ENCODE data around the gene BPTF.
"Not testable (repeated sequence)": the region's sequence is repeated elsewhere in the genome, so short reads cannot be mapped to it uniquely, and the experiment has no call there.

The BPTF gene

DNA sequence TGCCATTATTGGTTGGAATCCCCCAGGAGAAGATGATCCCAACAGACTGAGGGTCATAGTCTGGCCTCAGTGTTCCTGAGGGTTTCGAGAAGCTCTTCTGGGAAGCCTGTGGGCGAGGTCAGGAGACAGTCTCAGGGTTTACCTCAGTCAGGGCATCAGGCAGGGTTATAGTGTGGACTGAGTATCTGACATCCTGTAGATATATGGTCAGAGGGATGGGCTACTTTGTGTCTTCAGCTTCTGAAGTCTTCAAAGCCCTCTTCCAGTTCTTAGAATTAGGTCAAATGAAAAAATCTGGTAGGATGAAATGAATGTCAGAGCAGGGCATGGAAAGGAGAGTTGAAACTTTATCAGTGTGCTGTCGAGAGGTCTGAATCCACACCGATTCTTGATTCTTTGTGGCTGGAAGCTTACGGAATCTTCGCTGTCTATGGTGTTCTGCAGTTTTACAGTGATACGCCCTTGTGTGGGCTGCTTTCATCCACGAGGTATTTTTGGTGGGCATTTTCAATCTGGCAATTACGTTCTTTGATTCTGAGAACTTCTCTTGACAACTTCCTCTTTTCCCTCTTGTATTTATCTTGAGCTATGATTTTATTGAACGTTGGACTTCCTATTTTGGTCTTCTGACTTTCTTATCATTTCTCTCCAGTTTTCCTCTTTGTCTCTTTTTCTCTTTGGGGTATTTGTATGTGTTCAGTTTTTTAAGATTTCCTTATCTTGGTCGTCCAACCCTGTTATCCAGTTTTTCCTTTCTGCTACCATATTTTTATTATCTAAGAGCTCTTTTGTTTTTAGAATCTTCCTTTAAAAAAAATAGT, 30.4 kb downstream of the BPTF start:
- Histone ChIP-seq H3K9me2 (replicated peaks; ENCODE audit: insufficient read depth, low read length) (no peaks in the 10 kb centered on the region), H4K20me1 (ENCODE audit: low read depth, low read length) (peaks cover 16% of the 10 kb centered on the region; the same call in 1 of the 2 replicates), H3K9me3 (ENCODE audit: insufficient read depth, low read length) (no peaks in the 10 kb centered on the region), H3F3A (ENCODE audit: insufficient read depth) (peaks cover 28% of the 10 kb centered on the region), H3K27me3 (ENCODE audit: low read length) (no peaks in the 10 kb centered on the region), H3K27ac (ENCODE audit: low read depth, low read length) (peak overlapping the region; percentile 45), H3K4me3 (ENCODE audit: insufficient read depth, low read length, poor library complexity, severe bottlenecking) (peak overlapping the region; percentile 17), H3K4me2 (ENCODE audit: low read depth, low read length, poor library complexity, severe bottlenecking) (peak overlapping the region; percentile 50), H3K36me3 (ENCODE audit: low read length) (peaks cover 14% of the 10 kb centered on the region), H3K79me2 (ENCODE audit: insufficient read depth, low read length) (peaks cover 100% of the 10 kb centered on the region), H3K9ac (ENCODE audit: low read length) (peak overlapping the region; percentile 21; the same call in 1 of the 2 replicates), H2AFZ (ENCODE audit: low read depth, low read length, severe bottlenecking) (no peak overlapping the region)
- TF ChIP-seq EZH2phosphoT487 (conservative IDR thresholded peaks at IDR 0.05; ENCODE audit: low read length) (no peak), CTCF (IDR thresholded peaks at IDR 0.05; ENCODE audit: insufficient read depth, low read length, poor library complexity, severe bottlenecking) (no peak)

DNA sequence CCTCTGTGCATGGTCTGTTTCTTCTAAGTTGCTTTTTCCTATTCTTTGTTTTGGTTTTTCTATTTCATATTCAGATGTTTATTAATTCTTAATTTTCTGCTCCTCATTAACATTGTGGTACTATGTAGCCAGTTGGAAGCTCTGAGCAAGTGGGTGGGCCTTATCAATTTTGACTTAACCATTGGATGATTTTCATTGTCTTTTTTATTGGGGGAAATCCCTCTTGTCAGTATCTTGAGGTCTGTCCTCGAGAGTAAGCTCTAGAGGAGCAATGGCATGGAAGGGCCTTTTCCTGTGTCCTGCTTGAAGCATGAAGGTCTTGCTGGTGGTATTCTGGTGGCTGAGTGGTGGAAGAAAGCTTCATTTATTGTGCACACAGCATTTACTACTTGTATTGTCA, 31.1 kb downstream of the BPTF start:
- H3K27me3 ChIP-seq (ENCODE audit: low read length); H3K4me3 ChIP-seq (ENCODE audit: insufficient read depth, low read length, poor library complexity, severe bottlenecking); H3K9me2 ChIP-seq (replicated peaks; ENCODE audit: insufficient read depth, low read length); H2AFZ ChIP-seq (ENCODE audit: low read depth, low read length, severe bottlenecking); H3K9ac ChIP-seq (ENCODE audit: low read length); H3K9me3 ChIP-seq (ENCODE audit: insufficient read depth, low read length): not testable (repeated sequence)
- H3F3A ChIP-seq (ENCODE audit: insufficient read depth), result peaks cover 28% of the 10 kb centered on the region
- peak overlapping the region; percentile 50 for H3K4me2 ChIP-seq (ENCODE audit: low read depth, low read length, poor library complexity, severe bottlenecking)
- H3K36me3 ChIP-seq (ENCODE audit: low read length), result peaks cover 14% of the 10 kb centered on the region
- peak overlapping the region; percentile 45 for H3K27ac ChIP-seq (ENCODE audit: low read depth, low read length)
- peaks cover 18% of the 10 kb centered on the region; the same call in 1 of the 2 replicates for H4K20me1 ChIP-seq (ENCODE audit: low read depth, low read length)
- peaks cover 100% of the 10 kb centered on the region for H3K79me2 ChIP-seq (ENCODE audit: insufficient read depth, low read length)

DNA sequence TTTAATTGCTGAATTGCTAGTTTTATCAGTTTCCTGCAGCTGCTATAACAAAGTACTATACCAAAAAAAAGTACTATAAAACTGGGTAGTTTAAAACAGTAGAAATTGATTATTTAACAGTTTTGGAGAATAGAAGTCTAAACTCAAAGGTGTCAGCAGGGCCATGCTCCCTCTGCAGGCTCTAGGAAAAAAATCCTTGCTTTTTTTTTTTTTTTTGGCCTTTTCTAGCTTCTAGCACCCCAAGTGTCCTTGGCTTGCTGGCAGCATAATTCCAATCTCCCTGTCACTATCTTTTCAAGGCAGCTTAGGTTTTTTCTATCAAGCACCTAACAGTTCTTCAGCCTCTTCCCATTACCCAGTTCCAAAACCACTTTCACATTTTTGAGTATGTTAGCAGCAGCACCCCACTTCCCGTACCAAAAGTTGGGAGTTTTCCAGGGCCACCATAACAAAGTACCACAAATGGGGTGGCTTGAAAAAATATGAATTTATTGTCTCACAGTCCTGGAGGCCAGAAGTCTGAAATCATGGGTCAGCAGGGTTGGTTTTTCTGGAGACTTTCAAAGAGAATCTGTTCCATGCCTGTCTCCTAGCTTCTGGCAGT, 37.4 kb downstream of the BPTF start:
- no peak overlapping the region for H3K4me2 ChIP-seq (ENCODE audit: low read depth, low read length, poor library complexity, severe bottlenecking)
- H3K4me3 ChIP-seq (ENCODE audit: insufficient read depth, low read length, poor library complexity, severe bottlenecking), result no peak overlapping the region
- no peaks in the 10 kb centered on the region for H3K9me2 ChIP-seq (replicated peaks; ENCODE audit: insufficient read depth, low read length)
- peaks cover 14% of the 10 kb centered on the region; the same call in 1 of the 2 replicates for H3F3A ChIP-seq (ENCODE audit: insufficient read depth)
- no peak overlapping the region for H3K9ac ChIP-seq (ENCODE audit: low read length)
- no peaks in the 10 kb centered on the region for H3K27me3 ChIP-seq (ENCODE audit: low read length)
- TF ChIP-seq EZH2phosphoT487 (conservative IDR thresholded peaks at IDR 0.05; ENCODE audit: low read length), result no peak
- no peak for TF ChIP-seq CTCF (IDR thresholded peaks at IDR 0.05; ENCODE audit: insufficient read depth, low read length, poor library complexity, severe bottlenecking)
- H3K9me3 ChIP-seq (ENCODE audit: insufficient read depth, low read length), result no peaks in the 10 kb centered on the region
- H3K36me3 ChIP-seq (ENCODE audit: low read length), result peaks cover 9% of the 10 kb centered on the region; the same call in 1 of the 2 replicates
- no peak overlapping the region for H3K27ac ChIP-seq (ENCODE audit: low read depth, low read length)
- H4K20me1 ChIP-seq (ENCODE audit: low read depth, low read length), result peaks cover 28% of the 10 kb centered on the region; the same call in 1 of the 2 replicates
- peaks cover 99% of the 10 kb centered on the region for H3K79me2 ChIP-seq (ENCODE audit: insufficient read depth, low read length)
- no peak overlapping the region for H2AFZ ChIP-seq (ENCODE audit: low read depth, low read length, severe bottlenecking)

Measured in SU-DHL-6 (cell line).